Endothelial cell of umbilical vein (primary cell): ENCODE measurements around the gene NAXE. TPM values are rescaled to one million over a fixed set of nuclear protein-coding genes. Genes with fewer than 3 reads are reported as not detected.

ENCODE experiments used
- BruUV-seq: library from RNA; stranded (reverse); fragments of 400-500 nt; replicated peaks from 2 replicates; lab custom pipeline; 2021; lab: Mats Ljungman, UMichigan
- CTCF ChIA-PET: fragments of 300-600, 350-600 bp; sonication (Branson Sonifier 250); formaldehyde crosslinking; loops from one replicate; lab custom pipeline; 2021; ENCODE audit warnings: antibody characterized with exemption, inconsistent platforms; lab: Charles Lee
- POLR2A ChIA-PET: fragments of 300-600, 350-600 bp; sonication (Branson Sonifier 250); formaldehyde crosslinking; loops from one replicate; lab custom pipeline; 2021; ENCODE audit warnings: antibody characterized with exemption, inconsistent platforms; lab: Charles Lee
- DNase-seq: peaks from one replicate; pipeline ENCODE4 v3.0.0-alpha.2; 2011; ENCODE audit warnings: low read depth, low spot score
- FAIRE-seq: peaks from 2 replicates; lab custom pipeline; 2011; peaks lifted over from hg19 to GRCh38; lab: Jason Lieb, UNC
- H2AFZ ChIP-seq: 2 replicates; pipeline ENCODE4 v1.6.0; 2012; ENCODE audit warnings: low read depth, low read length, control low read depth, inconsistent platforms
- H3K27ac ChIP-seq: 2 replicates; pipeline ENCODE4 v1.5.1; 2011; ENCODE audit warnings: low read depth, mild to moderate bottlenecking, control low read depth, low read length, moderate library complexity; ENCODE audit not compliant: insufficient read depth
- H3K27me3 ChIP-seq, 2 experiments: 2 replicates each; pipeline versions ENCODE4 v1.6.0 to v1.6.1; 2011; ENCODE audit warnings: low read length in 2 of 2, mixed read lengths in 1 of 2; ENCODE audit not compliant: control insufficient read depth in 2 of 2, insufficient read depth in 2 of 2
- H3K36me3 ChIP-seq, 2 experiments: 2 replicates in 1 of 2; 3 replicates in 1 of 2; pipeline ENCODE4 v1.5.1; 2011; ENCODE audit warnings: low read length in 2 of 2, mild to moderate bottlenecking in 1 of 2, moderate library complexity in 1 of 2; ENCODE audit not compliant: control insufficient read depth in 2 of 2, insufficient read depth in 2 of 2; ENCODE audit errors: extremely low read depth in 1 of 2
- H3K4me1 ChIP-seq: 3 replicates; pipeline ENCODE4 v1.5.1; 2011; ENCODE audit warnings: mild to moderate bottlenecking, low read length; ENCODE audit not compliant: control insufficient read depth, insufficient read depth; ENCODE audit errors: extremely low read depth
- H3K4me2 ChIP-seq: 2 replicates; pipeline ENCODE4 v1.6.1; 2011; ENCODE audit warnings: low read length, control low read depth, mixed read lengths; ENCODE audit not compliant: insufficient read depth
- H3K4me3 ChIP-seq, 3 experiments: fragments of 200-600 bp in 1 of 3; sonication (generic), shearing (Covaris generic) in 1 of 3; replicated peaks in 1 of 3; 2 replicates each; pipeline ENCODE4 v1.5.1; 2011 to 2016; ENCODE audit warnings: control low read depth in 3 of 3, low read length in 3 of 3, mild to moderate bottlenecking in 2 of 3, inconsistent platforms in 1 of 3, low read depth in 1 of 3, moderate library complexity in 1 of 3; ENCODE audit not compliant: insufficient read depth in 1 of 3
- H3K79me2 ChIP-seq: 2 replicates; pipeline ENCODE4 v1.6.0; 2012; ENCODE audit warnings: low read length, inconsistent platforms; ENCODE audit not compliant: control insufficient read depth, insufficient read depth
- H3K9ac ChIP-seq: replicated peaks from 2 replicates; pipeline ENCODE3; 2011; ENCODE audit warnings: low read length, control low read depth; ENCODE audit not compliant: insufficient read depth; ENCODE audit errors: extremely low read depth
- H3K9me1 ChIP-seq: replicated peaks from 3 replicates; pipeline ENCODE4 v1.6.0; 2011; ENCODE audit warnings: mild to moderate bottlenecking, low read length; ENCODE audit not compliant: control insufficient read depth, insufficient read depth; ENCODE audit errors: extremely low read depth
- H3K9me3 ChIP-seq: replicated peaks from 2 replicates; pipeline ENCODE4 v1.5.1; 2012; ENCODE audit warnings: low read length, inconsistent platforms; ENCODE audit not compliant: control insufficient read depth, insufficient read depth
- H4K20me1 ChIP-seq: replicated peaks from 2 replicates; pipeline ENCODE3; 2011; ENCODE audit warnings: mild to moderate bottlenecking, low read length; ENCODE audit not compliant: control insufficient read depth, insufficient read depth; ENCODE audit errors: extremely low read depth
- EZH2 ChIP-seq: IDR thresholded peaks from 2 replicates; pipeline ENCODE4 v1.6.1; 2012; ENCODE audit warnings: borderline replicate concordance, low read depth, mild to moderate bottlenecking, moderate library complexity, low read length, inconsistent platforms; ENCODE audit not compliant: severe bottlenecking
- FOS ChIP-seq: IDR thresholded peaks from 2 replicates; pipeline ENCODE4 v1.6.1; 2011; ENCODE audit warnings: mild to moderate bottlenecking, low read length, moderate library complexity, borderline replicate concordance; ENCODE audit not compliant: insufficient read depth
- JUN ChIP-seq: IDR thresholded peaks from 2 replicates; pipeline ENCODE4 v1.6.1; 2011; ENCODE audit warnings: borderline replicate concordance, low read depth; ENCODE audit not compliant: insufficient read length, insufficient read depth
- MYC ChIP-seq: IDR thresholded peaks from one replicate; pipeline ENCODE4 v1.6.1; 2011; ENCODE audit warnings: mild to moderate bottlenecking, low read depth, low read length
- dilution Hi-C: fragments of 300-500 bp; cut with MboI; formaldehyde crosslinking; loops from one replicate; pipeline ENCODE4 v1.15.0; 2019; ENCODE audit warnings: low sequenced_read_pairs; ENCODE audit not compliant: extremely low pct_ligation_motif_present
- intact Hi-C: fragments of 100-400 bp; cut with micrococcal nuclease; formaldehyde crosslinking; loops from one replicate; pipeline ENCODE4 v1.10.0; 2022
- polyA plus RNA-seq, 4 experiments: library from polyadenylated mRNA; depleted of rRNA in 3 of 4; stranded (reverse) in 3 of 4; unstranded in 1 of 4; fragments of >200 nt; gene quantifications; 2 replicates each; pipeline versions ENCODE4 v1.2.1 to v1.2.3, GENCODE V29; 2011 to 2012; ENCODE audit warnings: missing spikeins in 1 of 4
- total RNA-seq: library from RNA; stranded (reverse); gene quantifications from 2 replicates; pipeline ENCODE4 v1.2.3, GENCODE V29; 2021
- TF ChIP-seq, protein P1 (sequence below): IDR thresholded peaks from 2 replicates; pipeline ENCODE4 v1.6.1; 2011; ENCODE audit not compliant: insufficient read depth, insufficient read length
- TF ChIP-seq, protein P2 (sequence below), 2 donors: IDR thresholded peaks; 1 replicate in 1 of 2; 2 replicates in 1 of 2; pipeline ENCODE4 v1.5.1; 2011; ENCODE audit warnings: low read length in 2 of 2, mild to moderate bottlenecking in 2 of 2, moderate library complexity in 2 of 2, control low read depth in 1 of 2, inconsistent platforms in 1 of 2, low read depth in 1 of 2; ENCODE audit not compliant: insufficient read depth in 1 of 2; ENCODE audit errors: extremely low read depth in 1 of 2

The NAXE gene
- total and polyA plus RNA-seq, 2 donors (not counting 3 experiments of a cell fraction or from before 2014, with no cell fraction given): 76.2 to 187 TPM

DNA sequence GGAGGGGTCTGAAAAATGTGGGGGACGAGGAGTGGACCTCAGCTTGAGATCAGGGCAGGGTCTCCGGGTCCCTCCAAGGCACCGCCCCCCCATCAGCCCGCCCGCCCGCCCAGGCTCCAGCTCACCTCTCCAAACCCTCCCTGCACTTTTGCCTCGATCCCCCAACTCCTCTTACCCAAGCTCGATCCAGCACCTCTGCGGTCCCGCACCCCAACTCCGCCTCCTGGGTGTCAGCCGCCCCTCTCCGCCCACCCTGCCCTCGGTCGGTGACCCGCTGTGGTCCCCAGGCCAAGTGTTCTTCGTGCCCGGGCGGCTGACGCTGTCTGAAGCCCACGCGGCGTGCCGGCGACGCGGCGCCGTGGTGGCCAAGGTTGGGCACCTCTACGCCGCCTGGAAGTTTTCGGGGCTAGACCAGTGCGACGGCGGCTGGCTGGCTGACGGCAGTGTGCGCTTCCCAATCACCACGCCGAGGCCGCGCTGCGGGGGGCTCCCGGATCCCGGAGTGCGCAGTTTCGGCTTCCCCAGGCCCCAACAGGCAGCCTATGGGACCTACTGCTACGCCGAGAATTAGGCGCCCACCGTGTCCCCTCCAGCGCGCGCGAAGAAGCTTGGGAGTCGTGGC lies 33.3 kb downstream of the NAXE start:
- intact Hi-C loops: loop anchor here (1.0 to 5.0 kb wide), 3 partner anchors 100 to 302 kb away; partner anchors contain the start of gene PEAR1
- dilution Hi-C loops: no loop called here
- peaks cover 41 to 43% of the 10 kb centered on the region in 2 experiments for H3K27me3 ChIP-seq
- FAIRE-seq (no peak), DNase-seq (no peak)
- H3K9me3 ChIP-seq: no peaks in the 10 kb centered on the region
- no peaks in the 10 kb centered on the region for H3K79me2 ChIP-seq
- H3K4me1 ChIP-seq: peaks cover 10% of the 10 kb centered on the region
- POLR2A ChIA-PET: interaction anchor here (0.6 kb wide), 1 partner anchor 37 kb away, joined by 3 read pairs; no protein-coding TSS in a partner anchor
- H4K20me1 ChIP-seq: no peaks in the 10 kb centered on the region
- TF ChIP-seq FOS: no peak
- no peak for TF ChIP-seq MYC
- TF ChIP-seq EZH2: peak; percentile 98
- H2AFZ ChIP-seq: no peak overlapping the region
- CTCF ChIA-PET: interaction anchor here (0.9 to 13.8 kb wide), 29 partner anchors 8 to 449 kb away, joined by 3 to 237 read pairs (median 5); partner anchors contain the start of genes CRABP2, NES and TTC24
- H3K9ac ChIP-seq: no peak overlapping the region
- no peaks in the 10 kb centered on the region for H3K36me3 ChIP-seq
- BruUV-seq: no TSS peak
- H3K27ac ChIP-seq: no peak overlapping the region
- H3K9me1 ChIP-seq: no peaks in the 10 kb centered on the region
- no peak overlapping the region for H3K4me2 ChIP-seq
- H3K4me3 ChIP-seq: peak overlapping the region in 1 of 3 experiments; percentile 18

DNA sequence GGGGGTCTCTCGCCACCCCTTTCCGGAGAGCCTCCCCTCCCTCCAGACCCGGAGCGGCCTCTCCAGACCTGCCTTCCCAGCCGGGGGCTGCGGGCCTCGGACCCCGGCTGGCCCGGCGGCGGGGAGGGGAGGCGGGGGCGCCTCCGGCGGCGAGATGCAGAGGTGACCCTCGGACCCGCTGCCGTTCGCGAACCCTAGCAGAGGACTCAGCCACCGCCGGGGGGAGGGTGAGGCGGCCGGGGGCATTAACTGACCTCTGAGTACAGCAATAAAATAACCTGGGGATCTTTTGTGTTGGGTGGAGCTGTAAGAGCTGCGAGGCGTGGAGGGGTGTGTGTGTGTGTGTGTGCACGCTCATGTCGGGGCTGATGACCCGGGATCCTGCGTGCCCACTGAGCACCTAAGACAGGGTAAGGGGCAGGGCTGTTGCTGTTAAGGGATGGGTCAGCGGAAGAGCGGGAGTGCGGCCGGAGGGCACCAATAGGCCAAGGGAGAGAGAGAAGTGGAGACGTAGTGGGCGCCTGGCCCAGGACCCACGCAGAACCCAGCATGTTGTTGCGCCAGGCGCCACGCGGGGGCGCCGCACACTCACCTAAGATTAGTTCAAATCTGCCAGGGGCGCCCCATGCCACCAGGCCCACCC lies 34.0 kb downstream of the NAXE start:
- Histone ChIP-seq H3K79me2 (no peaks in the 10 kb centered on the region), H3K27me3 (peaks cover 36% of the 10 kb centered on the region in 2 experiments), H3K9ac (no peak overlapping the region), H4K20me1 (no peaks in the 10 kb centered on the region), H3K9me1 (no peaks in the 10 kb centered on the region), H3K36me3 (no peaks in the 10 kb centered on the region), H3K4me1 (peaks cover 10% of the 10 kb centered on the region), H3K4me3 (no peak overlapping the region), H3K9me3 (no peaks in the 10 kb centered on the region), H3K27ac (no peak overlapping the region), H3K4me2 (no peak overlapping the region), H2AFZ (peak overlapping the region; percentile 22)
- no TSS peak for BruUV-seq
- ChIA-PET POLR2A (no interaction called here), CTCF (interaction anchor here (0.9 to 13.8 kb wide), 17 partner anchors 8 to 265 kb away, joined by 3 to 237 read pairs (median 16); partner anchors contain the start of genes BCAN, CRABP2, NES and TTC24)
- intact Hi-C loops (loop anchor here (1.0 to 5.0 kb wide), 4 partner anchors 32 to 302 kb away; partner anchors contain the start of gene PEAR1), dilution Hi-C loops (no loop called here)
- DNase-seq: peak; percentile 47
- TF ChIP-seq, protein P1, sequence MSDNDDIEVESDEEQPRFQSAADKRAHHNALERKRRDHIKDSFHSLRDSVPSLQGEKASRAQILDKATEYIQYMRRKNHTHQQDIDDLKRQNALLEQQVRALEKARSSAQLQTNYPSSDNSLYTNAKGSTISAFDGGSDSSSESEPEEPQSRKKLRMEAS: no peak
- TF ChIP-seq, protein P2, sequence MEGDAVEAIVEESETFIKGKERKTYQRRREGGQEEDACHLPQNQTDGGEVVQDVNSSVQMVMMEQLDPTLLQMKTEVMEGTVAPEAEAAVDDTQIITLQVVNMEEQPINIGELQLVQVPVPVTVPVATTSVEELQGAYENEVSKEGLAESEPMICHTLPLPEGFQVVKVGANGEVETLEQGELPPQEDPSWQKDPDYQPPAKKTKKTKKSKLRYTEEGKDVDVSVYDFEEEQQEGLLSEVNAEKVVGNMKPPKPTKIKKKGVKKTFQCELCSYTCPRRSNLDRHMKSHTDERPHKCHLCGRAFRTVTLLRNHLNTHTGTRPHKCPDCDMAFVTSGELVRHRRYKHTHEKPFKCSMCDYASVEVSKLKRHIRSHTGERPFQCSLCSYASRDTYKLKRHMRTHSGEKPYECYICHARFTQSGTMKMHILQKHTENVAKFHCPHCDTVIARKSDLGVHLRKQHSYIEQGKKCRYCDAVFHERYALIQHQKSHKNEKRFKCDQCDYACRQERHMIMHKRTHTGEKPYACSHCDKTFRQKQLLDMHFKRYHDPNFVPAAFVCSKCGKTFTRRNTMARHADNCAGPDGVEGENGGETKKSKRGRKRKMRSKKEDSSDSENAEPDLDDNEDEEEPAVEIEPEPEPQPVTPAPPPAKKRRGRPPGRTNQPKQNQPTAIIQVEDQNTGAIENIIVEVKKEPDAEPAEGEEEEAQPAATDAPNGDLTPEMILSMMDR (IDR thresholded peaks at IDR 0.05; ENCODE audit: extremely low read depth in 1 of 2, insufficient read depth in 1 of 2, low read depth in 1 of 2, low read length in 2 of 2): peak; percentile 69 to 90
- TF ChIP-seq JUN (no peak), EZH2 (peak; percentile 84)
- FAIRE-seq: peak; percentile 49
